Right lobe of liver (tissue), 4 donors: ENCODE measurements around the gene OBI1.

Source experiments
- POLR2A ChIP-seq: fragments of 450-650 bp; IDR thresholded peaks from one replicate; pipeline ENCODE4 v1.6.1; 2017; ENCODE audit warnings: antibody characterized with exemption, mild to moderate bottlenecking
- TF ChIP-seq, protein P1 (sequence below), 4 donors: fragments of 200-600 bp in 3 of 4; fragments of 450-650 bp in 1 of 4; IDR thresholded peaks; one replicate each; pipeline versions ENCODE4 v1.5.1 to v1.8.0; 2016 to 2022; ENCODE audit warnings: antibody characterized with exemption in 4 of 4, mild to moderate bottlenecking in 2 of 4
- donor health status: DM: no; HTN: no; CAD: no.
- donor health status: DM: no; HTN: no; CAD: no.
- donor health status: DM: no; HTN: yes; CAD: no.

DNA sequence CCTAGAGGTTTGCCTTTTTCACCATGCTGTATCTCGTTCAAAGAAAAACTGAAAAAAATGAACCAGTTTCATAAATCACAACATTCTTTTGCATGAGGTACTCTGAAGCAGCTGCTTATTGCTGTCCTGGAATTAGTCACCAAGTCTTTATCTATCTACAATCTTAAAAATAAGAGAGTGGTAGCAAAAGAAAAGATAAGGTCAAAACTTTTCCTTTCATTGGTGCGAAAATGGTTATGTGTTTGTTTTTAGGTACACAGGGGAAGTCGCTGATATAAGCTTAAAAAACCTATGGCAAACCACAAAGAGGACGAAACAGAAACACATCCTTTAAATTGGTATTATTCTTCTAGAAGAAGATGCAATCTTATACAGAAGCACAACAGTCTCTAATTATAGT lies 20.7 kb downstream of the OBI1 start:
- TF ChIP-seq, protein P1, sequence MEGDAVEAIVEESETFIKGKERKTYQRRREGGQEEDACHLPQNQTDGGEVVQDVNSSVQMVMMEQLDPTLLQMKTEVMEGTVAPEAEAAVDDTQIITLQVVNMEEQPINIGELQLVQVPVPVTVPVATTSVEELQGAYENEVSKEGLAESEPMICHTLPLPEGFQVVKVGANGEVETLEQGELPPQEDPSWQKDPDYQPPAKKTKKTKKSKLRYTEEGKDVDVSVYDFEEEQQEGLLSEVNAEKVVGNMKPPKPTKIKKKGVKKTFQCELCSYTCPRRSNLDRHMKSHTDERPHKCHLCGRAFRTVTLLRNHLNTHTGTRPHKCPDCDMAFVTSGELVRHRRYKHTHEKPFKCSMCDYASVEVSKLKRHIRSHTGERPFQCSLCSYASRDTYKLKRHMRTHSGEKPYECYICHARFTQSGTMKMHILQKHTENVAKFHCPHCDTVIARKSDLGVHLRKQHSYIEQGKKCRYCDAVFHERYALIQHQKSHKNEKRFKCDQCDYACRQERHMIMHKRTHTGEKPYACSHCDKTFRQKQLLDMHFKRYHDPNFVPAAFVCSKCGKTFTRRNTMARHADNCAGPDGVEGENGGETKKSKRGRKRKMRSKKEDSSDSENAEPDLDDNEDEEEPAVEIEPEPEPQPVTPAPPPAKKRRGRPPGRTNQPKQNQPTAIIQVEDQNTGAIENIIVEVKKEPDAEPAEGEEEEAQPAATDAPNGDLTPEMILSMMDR (IDR thresholded peaks at IDR 0.05) = no peak
- no peak for TF ChIP-seq POLR2A
